ENCODE results near the gene ARSA.

Gene ARSA

DNA sequence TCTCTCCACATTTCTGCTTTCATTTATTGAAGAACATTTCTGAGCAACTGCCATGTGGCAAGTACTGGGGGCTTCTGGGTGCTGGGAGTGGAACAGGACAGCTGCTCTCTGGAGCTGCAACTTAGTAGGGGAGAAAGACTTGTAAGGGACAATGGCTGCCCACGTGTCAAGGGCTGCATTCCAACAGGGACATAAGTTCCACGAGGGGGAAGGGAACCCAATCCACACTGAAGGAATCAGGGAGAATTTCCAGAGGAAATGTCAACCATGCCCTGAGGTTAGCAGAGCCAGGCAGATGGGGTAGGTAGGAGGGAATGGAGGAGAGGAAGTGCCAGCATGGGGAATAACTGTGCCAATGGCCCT lies 25.6 kb downstream of the ARSA start:
- no peaks in the 10 kb centered on the region for H3K4me1 ChIP-seq (ENCODE audit: control insufficient read depth, insufficient read depth, low read length, unreplicated experiment)
- no peak overlapping the region for H3K4me3 ChIP-seq (ENCODE audit: low read depth, low read length)
- H2AFZ ChIP-seq (ENCODE audit: low read length, unreplicated experiment), result no peak overlapping the region
- 0 out of 2 replicates have a peak, but pooled peaks cover 4% of the 10 kb centered on the region for H3K27me3 ChIP-seq (ENCODE audit: insufficient read depth, low read length)
- no peaks in the 10 kb centered on the region for H3K79me2 ChIP-seq (ENCODE audit: control insufficient read depth, insufficient read depth, low read length, unreplicated experiment)
- no peak overlapping the region for H3K27ac ChIP-seq (ENCODE audit: low read depth, low read length)
- no peaks in the 10 kb centered on the region for H3K36me3 ChIP-seq (ENCODE audit: insufficient read depth, low read length)

GRCh38 chr22:50601669-50602337 lies 26.1 kb downstream of the ARSA start:
- Histone ChIP-seq H2AFZ (ENCODE audit: low read length, unreplicated experiment) (no peak overlapping the region), H3K4me3 (ENCODE audit: low read depth, low read length) (no peak overlapping the region), H3K4me1 (ENCODE audit: control insufficient read depth, insufficient read depth, low read length, unreplicated experiment) (no peaks in the 10 kb centered on the region), H3K36me3 (ENCODE audit: insufficient read depth, low read length) (no peaks in the 10 kb centered on the region), H3K27me3 (ENCODE audit: insufficient read depth, low read length) (0 out of 2 replicates have a peak, but pooled peaks cover 4% of the 10 kb centered on the region), H3K27ac (ENCODE audit: low read depth, low read length) (no peak overlapping the region), H3K79me2 (ENCODE audit: control insufficient read depth, insufficient read depth, low read length, unreplicated experiment) (no peaks in the 10 kb centered on the region)

- Histone ChIP-seq H3K27ac (ENCODE audit: low read depth, low read length) (no peak overlapping the region), H3K36me3 (ENCODE audit: insufficient read depth, low read length) (no peaks in the 10 kb centered on the region), H3K27me3 (ENCODE audit: insufficient read depth, low read length) (0 out of 2 replicates have a peak, but pooled peaks cover 4% of the 10 kb centered on the region), H2AFZ (ENCODE audit: low read length, unreplicated experiment) (no peak overlapping the region), H3K4me1 (ENCODE audit: control insufficient read depth, insufficient read depth, low read length, unreplicated experiment) (no peaks in the 10 kb centered on the region), H3K4me3 (ENCODE audit: low read depth, low read length) (peak overlapping the region; percentile 66), H3K79me2 (ENCODE audit: control insufficient read depth, insufficient read depth, low read length, unreplicated experiment) (no peaks in the 10 kb centered on the region)
These were observed 26.8 kb downstream of the ARSA start for GRCh38 chr22:50600967-50601668.

GRCh38 chr22:50600538-50600937 lies 27.4 kb downstream of the ARSA start, which contains the start of gene MAPK8IP2:
TSS of gene MAPK8IP2 (plus strand) at chr22:50600793. CDS start at chr22:50600819, 26 bp downstream.
- Histone ChIP-seq H2AFZ (ENCODE audit: low read length, unreplicated experiment) (no peak within 1 kb of the TSS), H3K4me3 (ENCODE audit: low read depth, low read length) (peak within 1 kb of the TSS; percentile 66), H3K27ac (ENCODE audit: low read depth, low read length) (no peak within 1 kb of the TSS)

GRCh38 chr22:50599816-50600455 lies 28.0 kb downstream of the ARSA start:
- H3K36me3 ChIP-seq (ENCODE audit: insufficient read depth, low read length), result no peaks in the 10 kb centered on the region
- H3K4me3 ChIP-seq (ENCODE audit: low read depth, low read length), result no peak overlapping the region
- no peak overlapping the region for H3K27ac ChIP-seq (ENCODE audit: low read depth, low read length)
- H2AFZ ChIP-seq (ENCODE audit: low read length, unreplicated experiment), result no peak overlapping the region
- H3K79me2 ChIP-seq (ENCODE audit: control insufficient read depth, insufficient read depth, low read length, unreplicated experiment), result no peaks in the 10 kb centered on the region
- H3K27me3 ChIP-seq (ENCODE audit: insufficient read depth, low read length), result 0 out of 2 replicates have a peak, but pooled peaks cover 4% of the 10 kb centered on the region
- H3K4me1 ChIP-seq (ENCODE audit: control insufficient read depth, insufficient read depth, low read length, unreplicated experiment), result no peaks in the 10 kb centered on the region

More at GRCh38 chr22:50600538-50600937, 27.4 kb downstream of the ARSA start, which contains the start of gene MAPK8IP2:
- Histone ChIP-seq H3K79me2 (ENCODE audit: control insufficient read depth, insufficient read depth, low read length, unreplicated experiment) (no peaks in the 10 kb centered on the region), H3K4me1 (ENCODE audit: control insufficient read depth, insufficient read depth, low read length, unreplicated experiment) (no peaks in the 10 kb centered on the region), H3K27me3 (ENCODE audit: insufficient read depth, low read length) (0 out of 2 replicates have a peak, but pooled peaks cover 4% of the 10 kb centered on the region), H3K36me3 (ENCODE audit: insufficient read depth, low read length) (no peaks in the 10 kb centered on the region)

GRCh38 chr22:50597097-50597496 lies 30.9 kb downstream of the ARSA start:
- Histone ChIP-seq H3K27me3 (ENCODE audit: insufficient read depth, low read length) (0 out of 2 replicates have a peak, but pooled peaks cover 1% of the 10 kb centered on the region), H3K79me2 (ENCODE audit: control insufficient read depth, insufficient read depth, low read length, unreplicated experiment) (no peaks in the 10 kb centered on the region), H3K36me3 (ENCODE audit: insufficient read depth, low read length) (no peaks in the 10 kb centered on the region), H2AFZ (ENCODE audit: low read length, unreplicated experiment) (no peak overlapping the region), H3K27ac (ENCODE audit: low read depth, low read length) (no peak overlapping the region), H3K4me1 (ENCODE audit: control insufficient read depth, insufficient read depth, low read length, unreplicated experiment) (no peaks in the 10 kb centered on the region), H3K4me3 (ENCODE audit: low read depth, low read length) (no peak overlapping the region)

- Histone ChIP-seq H3K79me2 (ENCODE audit: control insufficient read depth, insufficient read depth, low read length, unreplicated experiment) (no peaks in the 10 kb centered on the region), H2AFZ (ENCODE audit: low read length, unreplicated experiment) (no peak overlapping the region), H3K36me3 (ENCODE audit: insufficient read depth, low read length) (no peaks in the 10 kb centered on the region), H3K4me3 (ENCODE audit: low read depth, low read length) (no peak overlapping the region), H3K4me1 (ENCODE audit: control insufficient read depth, insufficient read depth, low read length, unreplicated experiment) (no peaks in the 10 kb centered on the region), H3K27ac (ENCODE audit: low read depth, low read length) (no peak overlapping the region), H3K27me3 (ENCODE audit: insufficient read depth, low read length) (no peaks in the 10 kb centered on the region)
These were observed 32.8 kb downstream of the ARSA start for GRCh38 chr22:50595189-50595588.

- no peak overlapping the region for H3K27ac ChIP-seq (ENCODE audit: low read depth, low read length)
- H3K79me2 ChIP-seq (ENCODE audit: control insufficient read depth, insufficient read depth, low read length, unreplicated experiment), result peaks cover 5% of the 10 kb centered on the region
- H2AFZ ChIP-seq (ENCODE audit: low read length, unreplicated experiment), result no peak overlapping the region
- no peaks in the 10 kb centered on the region for H3K36me3 ChIP-seq (ENCODE audit: insufficient read depth, low read length)
- no peaks in the 10 kb centered on the region for H3K27me3 ChIP-seq (ENCODE audit: insufficient read depth, low read length)
- peaks cover 2% of the 10 kb centered on the region for H3K4me1 ChIP-seq (ENCODE audit: control insufficient read depth, insufficient read depth, low read length, unreplicated experiment)
- H3K4me3 ChIP-seq (ENCODE audit: low read depth, low read length), result no peak overlapping the region
These were observed 40.5 kb downstream of the ARSA start for GRCh38 chr22:50587407-50587806.

DNA sequence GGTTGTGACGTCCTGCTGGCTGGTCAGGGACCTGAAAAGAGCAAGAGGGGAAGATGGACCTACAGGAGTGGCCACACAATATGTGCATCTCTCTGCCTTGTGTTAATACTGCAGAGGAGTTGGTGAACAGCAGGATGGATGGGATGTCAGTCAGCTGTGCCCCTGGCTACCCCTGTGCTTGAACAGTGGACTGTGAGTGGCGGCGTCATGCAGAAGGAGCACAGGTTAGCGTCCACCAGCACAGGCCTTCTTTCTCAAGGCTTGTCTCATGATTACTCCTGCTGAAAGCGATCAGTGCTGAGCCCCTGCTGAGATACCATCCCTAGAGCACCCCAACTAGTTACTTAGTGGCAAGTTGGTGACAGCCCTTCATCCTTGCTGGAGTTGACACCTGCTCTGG lies 41.5 kb downstream of the ARSA start:
- Histone ChIP-seq H3K27me3 (ENCODE audit: insufficient read depth, low read length) (no peaks in the 10 kb centered on the region), H3K27ac (ENCODE audit: low read depth, low read length) (no peak overlapping the region), H3K79me2 (ENCODE audit: control insufficient read depth, insufficient read depth, low read length, unreplicated experiment) (peaks cover 5% of the 10 kb centered on the region), H3K4me3 (ENCODE audit: low read depth, low read length) (no peak overlapping the region), H3K36me3 (ENCODE audit: insufficient read depth, low read length) (no peaks in the 10 kb centered on the region), H2AFZ (ENCODE audit: low read length, unreplicated experiment) (no peak overlapping the region), H3K4me1 (ENCODE audit: control insufficient read depth, insufficient read depth, low read length, unreplicated experiment) (peaks cover 2% of the 10 kb centered on the region)

GRCh38 chr22:50585781-50586180 lies 42.2 kb downstream of the ARSA start:
- Histone ChIP-seq H3K36me3 (ENCODE audit: insufficient read depth, low read length) (no peaks in the 10 kb centered on the region), H3K27me3 (ENCODE audit: insufficient read depth, low read length) (no peaks in the 10 kb centered on the region), H3K27ac (ENCODE audit: low read depth, low read length) (no peak overlapping the region), H3K4me3 (ENCODE audit: low read depth, low read length) (no peak overlapping the region), H2AFZ (ENCODE audit: low read length, unreplicated experiment) (no peak overlapping the region), H3K4me1 (ENCODE audit: control insufficient read depth, insufficient read depth, low read length, unreplicated experiment) (peaks cover 2% of the 10 kb centered on the region), H3K79me2 (ENCODE audit: control insufficient read depth, insufficient read depth, low read length, unreplicated experiment) (peaks cover 5% of the 10 kb centered on the region)

All from ACC112 (cell line).